Thoracic aorta (tissue), 2 donors: ENCODE results near the gene OBP2A. TPM values are rescaled to one million over a fixed set of nuclear protein-coding genes. Genes with fewer than 3 reads are reported as not detected.

ENCODE experiments used
- ATAC-seq: fragments of 150-250 bp; one replicate; pipeline ENCODE4 v1.8.0; 2017; ENCODE audit warnings: low read depth; ENCODE audit not compliant: insufficient number of reproducible peaks, low FRiP score
- DNase-seq: peaks from one replicate; pipeline ENCODE4 v3.0.0-alpha.2; 2020; ENCODE audit warnings: low spot score
- H3K27ac ChIP-seq, 2 donors: fragments of 200-600 bp; sonication (generic); 1 replicate in 1 of 2; 2 replicates in 1 of 2; pipeline ENCODE4 v1.5.1; 2016; ENCODE audit warnings: mild to moderate bottlenecking in 2 of 2, moderate library complexity in 2 of 2
- H3K27me3 ChIP-seq: fragments of 200-600 bp; sonication (generic); replicated peaks from 2 replicates; pipeline ENCODE4 v1.6.0; 2016; ENCODE audit warnings: mild to moderate bottlenecking; ENCODE audit not compliant: insufficient read depth
- H3K36me3 ChIP-seq: fragments of 200-600 bp; sonication (generic); one replicate; pipeline ENCODE4 v1.5.1; 2016
- H3K4me1 ChIP-seq, 2 donors: fragments of 200-600 bp; sonication (generic); 1 replicate in 1 of 2; 2 replicates in 1 of 2; pipeline versions ENCODE4 v1.5.1 to v1.6.0; 2016; ENCODE audit warnings: low read depth in 2 of 2, mild to moderate bottlenecking in 1 of 2; ENCODE audit not compliant: control insufficient read depth in 1 of 2
- H3K4me3 ChIP-seq: fragments of 200-600 bp; sonication (generic); 2 replicates; pipeline ENCODE4 v1.5.1; 2016; ENCODE audit warnings: mild to moderate bottlenecking
- H3K9me3 ChIP-seq: fragments of 200-600 bp; sonication (generic); 2 replicates; pipeline ENCODE4 v1.5.1; 2016
- CTCF ChIP-seq: fragments of 200-600 bp; sonication (generic); IDR thresholded peaks from one replicate; pipeline ENCODE4 v1.5.1; 2019; ENCODE audit warnings: antibody characterized with exemption
- total RNA-seq, 2 donors: library from RNA; depleted of rRNA; stranded (reverse); fragments of >200 nt; gene quantifications; one replicate each; pipeline versions ENCODE4 v1.1.0 to v1.2.3, GENCODE V29; 2016

OBP2A gene
- total RNA-seq, 2 donors from 2014 or later: not detected

DNA sequence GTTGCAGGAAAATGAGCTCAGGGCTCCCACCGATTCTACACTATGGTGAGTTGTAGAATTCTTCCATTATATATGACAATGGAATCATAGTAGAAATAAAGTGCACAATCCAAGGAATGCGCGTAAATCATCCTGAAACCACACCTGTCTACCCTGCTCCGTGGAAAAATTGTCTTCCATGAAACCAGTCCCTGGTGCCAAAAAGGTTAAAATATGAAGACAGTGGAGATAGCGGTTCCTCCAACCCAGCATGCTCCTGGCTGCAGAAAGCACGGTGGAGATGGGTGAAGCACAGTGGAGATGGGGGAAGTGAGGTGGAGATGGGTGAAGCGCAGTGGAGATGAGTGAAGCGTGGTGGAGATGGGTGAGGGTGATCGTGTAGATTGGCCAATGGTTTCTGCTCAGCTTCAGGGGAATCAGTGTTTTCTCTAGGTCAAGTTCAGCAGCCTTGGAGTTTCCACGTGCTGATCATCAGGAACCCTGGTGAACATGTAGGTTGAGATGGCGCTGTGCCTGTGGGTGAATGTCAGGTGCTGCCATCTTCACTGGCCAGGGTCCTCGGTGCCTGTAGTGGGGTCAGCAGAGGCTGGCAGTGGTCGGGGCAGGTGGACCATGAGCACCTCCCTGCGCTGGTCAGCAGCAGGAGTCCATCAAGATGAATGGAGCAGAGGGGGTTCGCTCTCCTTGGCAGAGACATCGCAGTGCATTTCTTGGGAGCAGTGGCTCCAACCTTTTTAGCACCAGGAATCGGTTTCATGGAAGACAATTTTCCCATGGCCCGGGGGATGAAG lies 35.9 kb downstream of the OBP2A start:
- no peak overlapping the region for H3K27ac ChIP-seq
- no peaks in the 10 kb centered on the region for H3K4me1 ChIP-seq
- DNase-seq (no peak), ATAC-seq (no peak)
- TF ChIP-seq CTCF: no peak
- no peaks in the 10 kb centered on the region for H3K36me3 ChIP-seq
- no peak overlapping the region for H3K4me3 ChIP-seq
- no peaks in the 10 kb centered on the region for H3K27me3 ChIP-seq
- H3K9me3 ChIP-seq: no peaks in the 10 kb centered on the region

DNA sequence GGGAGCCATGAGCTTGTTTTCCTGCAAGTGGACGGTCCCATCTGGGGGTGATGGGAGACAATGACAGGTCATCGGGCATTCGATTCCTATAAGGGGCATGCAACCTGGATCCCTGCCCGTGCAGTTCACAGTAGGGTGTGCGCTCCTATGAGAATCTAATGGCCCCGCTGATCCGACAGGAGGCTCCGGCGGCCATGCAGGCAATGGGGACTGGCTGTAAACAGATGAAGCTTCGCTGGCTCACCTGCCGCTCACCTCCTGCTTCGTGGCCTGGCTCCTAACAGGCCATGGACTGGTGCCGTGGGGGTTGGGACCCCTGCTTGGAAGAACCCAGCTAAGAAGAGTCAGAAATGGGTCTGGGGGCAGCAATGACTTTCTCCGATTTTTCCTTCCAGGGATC lies 36.6 kb downstream of the OBP2A start:
- DNase-seq: no peak
- no peak for TF ChIP-seq CTCF
- Histone ChIP-seq H3K36me3 (no peaks in the 10 kb centered on the region), H3K9me3 (no peaks in the 10 kb centered on the region), H3K27me3 (no peaks in the 10 kb centered on the region), H3K4me3 (no peak overlapping the region), H3K4me1 (no peaks in the 10 kb centered on the region), H3K27ac (no peak overlapping the region)
- no peak for ATAC-seq

DNA sequence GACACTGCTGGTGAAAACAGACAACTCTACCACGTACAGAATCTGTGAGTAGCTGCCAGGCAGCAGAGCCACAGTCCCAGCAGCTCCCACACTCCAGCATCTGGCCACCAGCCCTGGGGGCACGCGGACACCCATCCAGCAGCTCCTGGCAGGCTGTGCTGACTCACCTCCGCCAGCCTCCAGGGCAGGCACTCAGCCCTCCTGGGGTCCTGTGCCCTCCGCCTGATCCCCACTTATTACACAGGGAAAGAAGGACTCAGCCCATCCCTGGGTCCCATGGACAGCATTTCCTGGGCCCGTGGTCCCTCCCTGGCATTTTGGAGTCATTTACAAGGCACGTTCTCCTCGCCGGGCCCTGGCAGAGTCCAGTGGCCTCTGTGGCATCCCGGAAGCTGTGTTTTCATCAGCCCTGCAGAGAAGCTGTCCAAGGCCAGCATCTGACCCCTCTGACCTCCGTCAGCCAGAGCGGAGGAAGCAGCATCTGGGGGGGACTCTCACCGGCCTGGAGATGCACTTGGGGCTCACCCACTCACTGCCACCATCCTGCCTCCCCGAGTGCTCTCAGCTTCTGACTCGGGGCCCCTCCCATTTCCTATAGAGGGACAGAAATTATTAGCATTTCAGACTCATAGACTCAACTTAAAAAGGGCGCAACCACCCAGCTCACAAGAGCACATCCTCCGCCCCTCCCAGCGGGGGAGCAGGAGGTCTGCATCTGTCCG lies 37.2 kb downstream of the OBP2A start:
- no peak for TF ChIP-seq CTCF
- no peak overlapping the region for H3K27ac ChIP-seq
- H3K36me3 ChIP-seq: no peaks in the 10 kb centered on the region

DNA sequence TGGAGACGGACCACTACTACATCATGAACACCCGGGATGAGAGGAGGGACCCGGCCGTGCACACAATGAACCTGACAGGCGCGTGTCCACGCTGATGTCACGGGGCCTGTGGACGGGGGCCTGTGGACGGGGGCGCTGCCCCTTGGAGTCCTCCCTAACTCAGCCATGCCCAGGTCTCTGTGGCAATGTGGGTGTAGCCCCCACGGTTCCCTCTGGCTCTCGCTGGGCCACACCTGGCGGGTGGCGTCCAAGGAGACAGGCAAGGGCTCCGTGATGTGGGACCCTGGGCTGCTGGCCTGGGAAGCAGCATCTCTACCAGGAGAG lies 37.7 kb downstream of the OBP2A start:
- Histone ChIP-seq H3K36me3 (no peaks in the 10 kb centered on the region), H3K27me3 (no peaks in the 10 kb centered on the region), H3K9me3 (no peaks in the 10 kb centered on the region), H3K27ac (no peak overlapping the region), H3K4me3 (no peak overlapping the region), H3K4me1 (no peaks in the 10 kb centered on the region)
- ATAC-seq (no peak), DNase-seq (no peak)
- no peak for TF ChIP-seq CTCF

More for the DNA sequence above, 37.2 kb downstream of the OBP2A start:
- ATAC-seq: no peak
- no peaks in the 10 kb centered on the region for H3K27me3 ChIP-seq
- H3K4me1 ChIP-seq: no peaks in the 10 kb centered on the region
- DNase-seq: no peak
- H3K4me3 ChIP-seq: no peak overlapping the region
- H3K9me3 ChIP-seq: no peaks in the 10 kb centered on the region

DNA sequence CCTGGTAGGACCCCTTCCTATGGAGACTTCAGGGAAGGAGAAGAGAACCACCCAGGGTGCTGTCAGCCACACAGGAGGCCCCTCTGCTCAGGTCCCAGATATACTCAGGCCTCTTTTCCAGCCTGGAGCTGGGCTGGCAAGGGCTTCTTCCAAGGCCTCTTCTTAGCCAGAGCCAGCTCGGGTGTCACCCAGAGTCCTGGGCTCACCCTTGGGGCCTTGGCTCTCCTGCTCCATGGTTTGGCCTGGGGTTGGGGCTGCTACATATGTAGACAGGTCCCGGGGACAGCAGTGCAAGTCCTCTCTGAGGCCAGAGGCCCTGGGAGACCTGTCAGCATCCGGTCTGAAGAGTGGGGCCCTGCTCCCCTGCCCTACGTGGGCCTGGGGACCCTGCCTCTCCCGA lies 38.4 kb downstream of the OBP2A start:
- TF ChIP-seq CTCF: no peak

More for the DNA sequence above, 38.4 kb downstream of the OBP2A start:
- Histone ChIP-seq H3K36me3 (no peaks in the 10 kb centered on the region), H3K27ac (no peak overlapping the region), H3K4me1 (no peaks in the 10 kb centered on the region), H3K4me3 (no peak overlapping the region), H3K9me3 (no peaks in the 10 kb centered on the region), H3K27me3 (no peaks in the 10 kb centered on the region)
- DNase-seq: no peak
- no peak for ATAC-seq
